GM23338 (cell line): ENCODE results near the gene ERN1. TPM values are rescaled to one million over a fixed set of nuclear protein-coding genes. Genes with fewer than 3 reads are reported as not detected.
A peak's percentile ranks its signal among the peaks of the same experiment; 100 is the strongest.

ENCODE experiments used
- ATAC-seq: fragments of 200-7000 bp; cut with Tn5 transposase; 3 replicates; pipeline ENCODE4 v1.9.1; 2020
- DNase-seq: peaks from one replicate; pipeline ENCODE4 v3.0.0-alpha.2; 2015; ENCODE audit warnings: low spot score
- H2AFZ ChIP-seq: fragments of 200-600 bp; sonication (generic); 2 replicates; pipeline ENCODE4 v1.8.0; 2016; ENCODE audit warnings: antibody characterized with exemption, mild to moderate bottlenecking, moderate library complexity
- H3F3A ChIP-seq: fragments of 200-600 bp; sonication (generic); replicated peaks from 2 replicates; pipeline ENCODE4 v1.8.0; 2017; ENCODE audit warnings: antibody characterized with exemption, mixed run types, low read depth
- H3K27ac ChIP-seq: fragments of 200-600 bp; sonication (generic); 2 replicates; pipeline ENCODE4 v1.6.1; 2016; ENCODE audit warnings: low read depth
- H3K27me3 ChIP-seq: fragments of 200-600 bp; sonication (generic); 2 replicates; pipeline ENCODE4 v1.8.0; 2016; ENCODE audit warnings: mild to moderate bottlenecking, mixed run types, moderate library complexity; ENCODE audit not compliant: insufficient read depth
- H3K36me3 ChIP-seq: fragments of 200-600 bp; sonication (generic); 2 replicates; pipeline ENCODE4 v1.8.0; 2016; ENCODE audit warnings: mild to moderate bottlenecking; ENCODE audit not compliant: insufficient read depth
- H3K4me1 ChIP-seq: fragments of 200-600 bp; sonication (generic); 2 replicates; pipeline ENCODE4 v1.8.0; 2016; ENCODE audit warnings: mild to moderate bottlenecking, moderate library complexity; ENCODE audit not compliant: insufficient read depth
- H3K4me2 ChIP-seq: fragments of 200-600 bp; sonication (generic); 2 replicates; pipeline ENCODE4 v1.7.1; 2017; ENCODE audit warnings: mixed run types
- H3K4me3 ChIP-seq: fragments of 200-600 bp; sonication (generic); 2 replicates; pipeline ENCODE4 v1.6.1; 2016; ENCODE audit warnings: mixed run types
- H3K79me2 ChIP-seq: fragments of 200-600 bp; sonication (generic); replicated peaks from 2 replicates; pipeline ENCODE4 v1.8.0; 2017; ENCODE audit warnings: mild to moderate bottlenecking; ENCODE audit not compliant: insufficient read depth
- H3K9me2 ChIP-seq: fragments of 200-600 bp; sonication (generic); 2 replicates; pipeline ENCODE4 v1.8.0; 2017; ENCODE audit not compliant: insufficient read depth
- H4K20me1 ChIP-seq: fragments of 200-600 bp; sonication (generic); replicated peaks from 2 replicates; pipeline ENCODE4 v1.8.0; 2017; ENCODE audit warnings: mild to moderate bottlenecking; ENCODE audit not compliant: insufficient read depth
- H3K27ac Mint-ChIP-seq: 2 replicates; pipeline ENCODE4 v1.8.0; 2020; ENCODE audit warnings: inconsistent platforms, mild to moderate bottlenecking, moderate library complexity, mixed read lengths
- H3K27me3 Mint-ChIP-seq: 3 replicates; pipeline ENCODE4 v1.8.0; 2022; ENCODE audit warnings: low read depth, mild to moderate bottlenecking, moderate library complexity, mixed read lengths, inconsistent platforms; ENCODE audit not compliant: insufficient read depth, poor library complexity
- H3K36me3 Mint-ChIP-seq: 3 replicates; pipeline ENCODE4 v1.8.0; 2021; ENCODE audit warnings: low read depth, mild to moderate bottlenecking, inconsistent platforms, moderate library complexity, mixed read lengths
- H3K4me1 Mint-ChIP-seq: 3 replicates; pipeline ENCODE4 v1.8.0; 2020; ENCODE audit warnings: mild to moderate bottlenecking, inconsistent platforms, mixed read lengths
- H3K4me3 Mint-ChIP-seq: 3 replicates; pipeline ENCODE4 v1.8.0; 2021; ENCODE audit warnings: moderate library complexity, mild to moderate bottlenecking, inconsistent platforms, mixed read lengths
- H3K9me3 Mint-ChIP-seq: 3 replicates; pipeline ENCODE4 v1.8.0; 2020; ENCODE audit warnings: moderate library complexity, mild to moderate bottlenecking, inconsistent platforms, mixed read lengths
- EZH2 ChIP-seq: fragments of 200-600 bp; sonication (generic); IDR thresholded peaks from one replicate; pipeline ENCODE4 v1.8.0; 2017; ENCODE audit warnings: antibody characterized with exemption, mild to moderate bottlenecking, low read depth; ENCODE audit not compliant: unreplicated experiment
- polyA plus RNA-seq: library from polyadenylated mRNA; unstranded; fragments of >200 nt; fragmentation: Nextera tagmentation; extraction: Ambion mirVana; gene quantifications from 2 replicates; pipeline ENCODE4 v1.2.1, GENCODE V29; 2016
- total RNA-seq: library from RNA; depleted of rRNA; stranded (reverse); fragments of >200 nt; shearing (Covaris generic); gene quantifications from 2 replicates; pipeline ENCODE4 v1.2.3, GENCODE V29; 2014
- TF ChIP-seq, protein P1 (sequence below), 2 experiments: fragments of 200-600 bp in 1 of 2; sonication (generic) in 1 of 2; conservative IDR thresholded peaks; 2 replicates each; pipeline versions ENCODE4 v1.5.1 to v1.6.1; 2016 to 2017; ENCODE audit warnings: antibody characterized with exemption in 2 of 2, low read depth in 2 of 2, mild to moderate bottlenecking in 2 of 2, moderate library complexity in 1 of 2
- TF ChIP-seq, protein P2 (sequence below): fragments of 250-450 bp; sonication (Bioruptor Pico); IDR thresholded peaks from 2 replicates; pipeline ENCODE4 v1.5.0; 2020; ENCODE audit warnings: mild to moderate bottlenecking, moderate library complexity

The ERN1 gene
- total and polyA plus RNA-seq, 2 experiments from 2014 or later = 5.9 to 7.5 TPM

DNA sequence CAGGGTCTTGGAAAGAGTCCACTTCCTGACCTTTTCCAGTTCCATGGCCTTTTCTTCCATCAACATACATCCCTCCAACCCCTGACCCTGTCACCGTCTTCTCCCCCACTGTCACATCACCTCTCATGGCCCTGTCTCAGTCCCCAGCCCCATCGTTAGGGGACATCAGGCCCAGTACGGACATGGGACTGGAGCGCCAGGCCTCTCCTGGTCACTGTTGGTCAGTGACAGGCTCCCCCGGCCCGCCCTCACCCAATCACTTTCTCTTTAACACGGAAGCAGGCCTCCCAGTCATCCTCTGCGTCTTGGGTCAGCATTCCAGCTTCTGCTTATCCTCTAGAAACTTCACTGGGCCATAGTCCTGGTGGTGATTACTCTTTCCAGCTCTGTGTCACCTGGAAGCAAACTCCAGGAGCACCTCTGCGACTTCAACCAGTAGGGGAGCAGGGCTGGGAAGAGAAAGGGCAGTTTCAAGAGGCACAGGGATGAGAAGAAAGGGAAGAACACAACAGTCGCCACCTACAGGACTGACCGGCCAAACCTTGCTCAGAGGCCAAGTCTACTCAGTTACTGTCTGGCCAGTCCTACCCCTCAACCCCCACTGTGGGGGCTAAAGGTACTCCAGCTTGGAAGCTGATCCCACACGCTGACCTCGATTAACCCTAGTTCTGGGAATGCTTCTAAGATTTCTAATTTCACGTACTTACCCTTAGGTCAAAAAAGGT lies 93.6 kb downstream of the ERN1 start:
- H3K27ac Mint-ChIP-seq = no peak overlapping the region; the same call in 1 of the 2 replicates
- H3K36me3 Mint-ChIP-seq = no peaks in the 10 kb centered on the region
- Histone ChIP-seq H3K27me3 (no peaks in the 10 kb centered on the region), H4K20me1 (no peaks in the 10 kb centered on the region; the same call in 1 of the 2 replicates), H3K79me2 (no peaks in the 10 kb centered on the region), H2AFZ (no peak overlapping the region), H3K36me3 (no peaks in the 10 kb centered on the region), H3F3A (no peaks in the 10 kb centered on the region), H3K27ac (no peak overlapping the region), H3K4me1 (no peaks in the 10 kb centered on the region), H3K4me2 (no peak overlapping the region), H3K9me2 (no peaks in the 10 kb centered on the region), H3K4me3 (no peak overlapping the region)
- H3K27me3 Mint-ChIP-seq = peaks cover 6% of the 10 kb centered on the region
- H3K9me3 Mint-ChIP-seq = no peaks in the 10 kb centered on the region; the same call in 2 of the 3 replicates
- H3K4me1 Mint-ChIP-seq = peaks cover 4% of the 10 kb centered on the region; the same call in 2 of the 3 replicates
- ATAC-seq (peak; percentile 98), DNase-seq (peak; percentile 80)
- no peak for TF ChIP-seq EZH2
- TF ChIP-seq, protein P1, sequence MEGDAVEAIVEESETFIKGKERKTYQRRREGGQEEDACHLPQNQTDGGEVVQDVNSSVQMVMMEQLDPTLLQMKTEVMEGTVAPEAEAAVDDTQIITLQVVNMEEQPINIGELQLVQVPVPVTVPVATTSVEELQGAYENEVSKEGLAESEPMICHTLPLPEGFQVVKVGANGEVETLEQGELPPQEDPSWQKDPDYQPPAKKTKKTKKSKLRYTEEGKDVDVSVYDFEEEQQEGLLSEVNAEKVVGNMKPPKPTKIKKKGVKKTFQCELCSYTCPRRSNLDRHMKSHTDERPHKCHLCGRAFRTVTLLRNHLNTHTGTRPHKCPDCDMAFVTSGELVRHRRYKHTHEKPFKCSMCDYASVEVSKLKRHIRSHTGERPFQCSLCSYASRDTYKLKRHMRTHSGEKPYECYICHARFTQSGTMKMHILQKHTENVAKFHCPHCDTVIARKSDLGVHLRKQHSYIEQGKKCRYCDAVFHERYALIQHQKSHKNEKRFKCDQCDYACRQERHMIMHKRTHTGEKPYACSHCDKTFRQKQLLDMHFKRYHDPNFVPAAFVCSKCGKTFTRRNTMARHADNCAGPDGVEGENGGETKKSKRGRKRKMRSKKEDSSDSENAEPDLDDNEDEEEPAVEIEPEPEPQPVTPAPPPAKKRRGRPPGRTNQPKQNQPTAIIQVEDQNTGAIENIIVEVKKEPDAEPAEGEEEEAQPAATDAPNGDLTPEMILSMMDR (conservative IDR thresholded peaks at IDR 0.05; ENCODE audit: low read depth in 2 of 2) = peak; percentile 52 to 71
- TF ChIP-seq, protein P2, sequence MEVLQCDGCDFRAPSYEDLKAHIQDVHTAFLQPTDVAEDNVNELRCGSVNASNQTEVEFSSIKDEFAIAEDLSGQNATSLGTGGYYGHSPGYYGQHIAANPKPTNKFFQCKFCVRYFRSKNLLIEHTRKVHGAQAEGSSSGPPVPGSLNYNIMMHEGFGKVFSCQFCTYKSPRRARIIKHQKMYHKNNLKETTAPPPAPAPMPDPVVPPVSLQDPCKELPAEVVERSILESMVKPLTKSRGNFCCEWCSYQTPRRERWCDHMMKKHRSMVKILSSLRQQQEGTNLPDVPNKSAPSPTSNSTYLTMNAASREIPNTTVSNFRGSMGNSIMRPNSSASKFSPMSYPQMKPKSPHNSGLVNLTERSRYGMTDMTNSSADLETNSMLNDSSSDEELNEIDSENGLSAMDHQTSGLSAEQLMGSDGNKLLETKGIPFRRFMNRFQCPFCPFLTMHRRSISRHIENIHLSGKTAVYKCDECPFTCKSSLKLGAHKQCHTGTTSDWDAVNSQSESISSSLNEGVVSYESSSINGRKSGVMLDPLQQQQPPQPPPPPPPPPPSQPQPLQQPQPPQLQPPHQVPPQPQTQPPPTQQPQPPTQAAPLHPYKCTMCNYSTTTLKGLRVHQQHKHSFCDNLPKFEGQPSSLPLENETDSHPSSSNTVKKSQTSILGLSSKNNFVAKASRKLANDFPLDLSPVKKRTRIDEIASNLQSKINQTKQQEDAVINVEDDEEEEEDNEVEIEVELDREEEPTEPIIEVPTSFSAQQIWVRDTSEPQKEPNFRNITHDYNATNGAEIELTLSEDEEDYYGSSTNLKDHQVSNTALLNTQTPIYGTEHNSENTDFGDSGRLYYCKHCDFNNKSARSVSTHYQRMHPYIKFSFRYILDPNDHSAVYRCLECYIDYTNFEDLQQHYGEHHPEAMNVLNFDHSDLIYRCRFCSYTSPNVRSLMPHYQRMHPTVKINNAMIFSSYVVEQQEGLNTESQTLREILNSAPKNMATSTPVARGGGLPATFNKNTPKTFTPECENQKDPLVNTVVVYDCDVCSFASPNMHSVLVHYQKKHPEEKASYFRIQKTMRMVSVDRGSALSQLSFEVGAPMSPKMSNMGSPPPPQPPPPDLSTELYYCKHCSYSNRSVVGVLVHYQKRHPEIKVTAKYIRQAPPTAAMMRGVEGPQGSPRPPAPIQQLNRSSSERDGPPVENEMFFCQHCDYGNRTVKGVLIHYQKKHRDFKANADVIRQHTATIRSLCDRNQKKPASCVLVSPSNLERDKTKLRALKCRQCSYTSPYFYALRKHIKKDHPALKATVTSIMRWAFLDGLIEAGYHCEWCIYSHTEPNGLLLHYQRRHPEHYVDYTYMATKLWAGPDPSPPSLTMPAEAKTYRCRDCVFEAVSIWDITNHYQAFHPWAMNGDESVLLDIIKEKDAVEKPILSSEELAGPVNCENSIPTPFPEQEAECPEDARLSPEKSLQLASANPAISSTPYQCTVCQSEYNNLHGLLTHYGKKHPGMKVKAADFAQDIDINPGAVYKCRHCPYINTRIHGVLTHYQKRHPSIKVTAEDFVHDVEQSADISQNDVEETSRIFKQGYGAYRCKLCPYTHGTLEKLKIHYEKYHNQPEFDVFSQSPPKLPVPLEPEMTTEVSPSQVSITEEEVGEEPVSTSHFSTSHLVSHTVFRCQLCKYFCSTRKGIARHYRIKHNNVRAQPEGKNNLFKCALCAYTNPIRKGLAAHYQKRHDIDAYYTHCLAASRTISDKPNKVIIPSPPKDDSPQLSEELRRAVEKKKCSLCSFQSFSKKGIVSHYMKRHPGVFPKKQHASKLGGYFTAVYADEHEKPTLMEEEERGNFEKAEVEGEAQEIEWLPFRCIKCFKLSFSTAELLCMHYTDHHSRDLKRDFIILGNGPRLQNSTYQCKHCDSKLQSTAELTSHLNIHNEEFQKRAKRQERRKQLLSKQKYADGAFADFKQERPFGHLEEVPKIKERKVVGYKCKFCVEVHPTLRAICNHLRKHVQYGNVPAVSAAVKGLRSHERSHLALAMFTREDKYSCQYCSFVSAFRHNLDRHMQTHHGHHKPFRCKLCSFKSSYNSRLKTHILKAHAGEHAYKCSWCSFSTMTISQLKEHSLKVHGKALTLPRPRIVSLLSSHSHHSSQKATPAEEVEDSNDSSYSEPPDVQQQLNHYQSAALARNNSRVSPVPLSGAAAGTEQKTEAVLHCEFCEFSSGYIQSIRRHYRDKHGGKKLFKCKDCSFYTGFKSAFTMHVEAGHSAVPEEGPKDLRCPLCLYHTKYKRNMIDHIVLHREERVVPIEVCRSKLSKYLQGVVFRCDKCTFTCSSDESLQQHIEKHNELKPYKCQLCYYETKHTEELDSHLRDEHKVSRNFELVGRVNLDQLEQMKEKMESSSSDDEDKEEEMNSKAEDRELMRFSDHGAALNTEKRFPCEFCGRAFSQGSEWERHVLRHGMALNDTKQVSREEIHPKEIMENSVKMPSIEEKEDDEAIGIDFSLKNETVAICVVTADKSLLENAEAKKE (CRISPR knock-in tag) = peak; percentile 61; the same call in 1 of the 2 replicates
- no peak overlapping the region for H3K4me3 Mint-ChIP-seq
